GM08714 (cell line): ENCODE results near the gene CFAP92.

Experiments
- H3K4me3 ChIP-seq: fragments of 200-500 bp; sonication (Bioruptor generic); 2 replicates; pipeline ENCODE4 v1.5.1; 2014; ENCODE audit warnings: mild to moderate bottlenecking, low read length, inconsistent platforms
- ZNF274 ChIP-seq: IDR thresholded peaks from 2 replicates; pipeline ENCODE4 v1.6.1; 2012; ENCODE audit warnings: mild to moderate bottlenecking, low read depth, low read length

Gene CFAP92

DNA sequence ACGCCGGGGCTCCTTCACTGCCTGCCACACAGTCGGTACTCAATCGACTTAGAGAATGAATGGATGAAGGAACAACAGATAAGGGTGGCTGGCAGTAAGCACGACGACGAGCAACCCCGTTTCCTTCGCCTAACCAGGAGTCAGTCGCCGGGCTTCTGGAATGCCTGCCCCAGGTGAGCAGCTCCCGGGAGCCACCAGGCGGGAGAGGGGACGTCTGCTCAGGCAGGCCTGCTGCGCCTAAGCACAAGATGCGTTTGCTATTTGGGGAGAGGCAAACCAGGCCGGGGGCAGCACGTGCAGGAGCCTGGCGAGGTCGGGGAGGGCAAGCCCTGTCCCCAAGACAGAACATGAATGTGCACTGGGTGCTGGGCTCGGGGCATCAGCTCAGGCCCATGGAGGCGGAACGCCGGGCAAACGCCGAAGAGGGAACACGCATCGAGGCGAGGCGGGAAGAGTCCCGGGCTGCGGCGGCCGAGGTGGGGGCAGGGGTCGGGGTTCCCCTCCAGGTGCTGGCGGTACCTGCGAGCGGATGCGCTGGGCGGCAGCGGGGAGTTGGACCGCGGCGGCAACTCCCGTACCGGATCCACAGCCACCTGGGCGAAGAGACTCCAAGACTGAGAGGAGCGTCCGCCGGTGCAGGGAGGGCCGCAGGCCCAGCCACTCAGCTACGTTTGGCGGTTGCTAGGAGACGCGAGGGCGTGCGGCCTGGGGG lies at the start of gene CFAP92:
CFAP92 (minus strand) TSS at position 616 of the 712 bp plus-strand sequence. CDS start 772 bp downstream, outside the sequence.
- no peak within 1 kb of the TSS; the same call in 1 of the 2 replicates for H3K4me3 ChIP-seq

DNA sequence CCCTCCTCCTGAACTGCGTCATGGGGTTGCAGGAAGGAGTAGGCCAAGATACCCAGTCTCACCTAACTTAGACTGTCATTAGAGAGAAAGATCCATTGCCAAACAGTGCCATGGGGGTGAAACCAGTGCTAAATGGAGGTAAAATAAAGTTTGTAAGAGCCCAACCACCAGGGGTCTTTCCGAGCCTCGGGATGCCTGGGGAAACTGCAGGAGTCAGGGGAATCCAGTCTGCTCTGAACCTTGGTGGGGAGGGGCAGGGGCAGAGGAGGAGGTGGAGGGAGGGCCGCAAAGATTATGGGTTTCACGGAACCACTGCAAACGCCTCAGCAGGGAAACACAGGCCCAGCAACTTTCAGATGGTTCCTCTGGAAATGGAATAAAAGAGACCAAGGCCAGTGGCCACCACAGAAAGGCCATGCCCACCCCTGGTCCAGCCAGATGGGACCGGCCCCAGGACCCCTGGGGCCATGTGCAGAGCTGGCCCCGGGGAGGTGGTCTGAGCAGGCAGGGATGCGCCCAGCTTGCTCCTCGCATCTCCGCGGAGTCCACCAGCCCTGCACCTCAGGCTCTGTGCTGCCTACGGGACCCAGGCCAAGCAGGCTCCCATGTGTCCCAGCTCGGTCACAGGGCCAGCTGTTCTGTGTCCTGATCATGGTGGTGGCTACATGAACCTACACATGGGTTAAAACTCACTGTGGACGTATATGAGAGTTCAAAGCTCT lies 46.9 kb upstream of the CFAP92 start:
- TF ChIP-seq ZNF274 = no peak
- no peak overlapping the region for H3K4me3 ChIP-seq

More for the DNA sequence above, at the start of gene CFAP92:
- no peak for TF ChIP-seq ZNF274

DNA sequence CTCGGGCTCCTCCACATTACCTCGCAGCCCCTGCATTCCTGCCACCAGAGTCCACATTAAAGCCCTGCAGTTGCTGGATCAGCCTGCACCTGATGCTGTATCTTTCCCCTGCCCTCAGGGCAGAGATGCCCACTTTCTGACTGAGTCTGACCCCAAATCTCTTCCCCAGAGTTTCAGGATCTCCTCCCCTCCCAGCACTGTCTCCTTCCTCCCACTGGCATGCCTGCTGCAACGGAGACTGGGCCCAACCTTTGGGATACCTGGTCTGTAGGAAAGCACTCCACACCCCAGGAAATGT lies 46.1 kb upstream of the CFAP92 start:
- no peak overlapping the region for H3K4me3 ChIP-seq
- no peak for TF ChIP-seq ZNF274

DNA sequence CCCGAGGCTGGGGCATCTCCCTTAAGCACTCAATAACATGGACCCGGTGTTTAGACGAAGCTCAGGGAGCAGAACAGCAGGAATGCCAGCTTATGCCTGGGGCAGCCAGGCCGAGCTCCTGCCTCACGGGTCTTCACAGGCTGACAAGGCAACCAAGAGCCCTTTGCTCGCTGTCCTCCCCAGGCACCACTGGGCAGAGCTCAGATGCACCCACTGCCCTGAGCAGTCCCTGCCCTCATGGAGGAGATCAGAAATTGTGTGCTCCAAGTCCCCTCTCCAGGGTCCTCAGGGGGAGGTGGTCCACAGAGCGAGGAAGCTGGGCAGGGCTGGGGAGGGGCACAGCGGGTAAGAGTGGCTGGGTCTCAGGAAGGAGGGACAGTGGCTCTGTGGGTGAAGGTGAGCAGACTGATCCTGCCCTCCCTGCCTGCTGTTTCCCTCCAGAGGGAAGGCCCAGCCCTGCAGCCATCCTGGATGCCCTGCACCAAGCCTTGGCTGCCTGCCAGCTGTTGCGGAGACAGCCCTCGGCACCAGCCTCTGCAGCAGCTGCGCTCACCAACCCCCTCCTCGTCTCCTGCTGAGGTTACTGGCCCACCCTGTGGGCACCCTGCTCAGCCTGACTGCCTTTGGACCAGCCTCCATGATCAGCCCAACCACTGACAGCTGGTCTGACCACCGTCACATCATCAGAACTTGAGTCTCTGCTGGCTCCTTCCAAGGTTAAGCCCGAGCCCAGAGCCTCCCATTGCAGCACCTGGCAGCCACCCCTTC lies 45.6 kb upstream of the CFAP92 start:
- H3K4me3 ChIP-seq = no peak overlapping the region
- no peak for TF ChIP-seq ZNF274

- TF ChIP-seq ZNF274 = no peak
These were observed 44.4 kb upstream of the CFAP92 start for GRCh38 chr3:129038121-129038855.

DNA sequence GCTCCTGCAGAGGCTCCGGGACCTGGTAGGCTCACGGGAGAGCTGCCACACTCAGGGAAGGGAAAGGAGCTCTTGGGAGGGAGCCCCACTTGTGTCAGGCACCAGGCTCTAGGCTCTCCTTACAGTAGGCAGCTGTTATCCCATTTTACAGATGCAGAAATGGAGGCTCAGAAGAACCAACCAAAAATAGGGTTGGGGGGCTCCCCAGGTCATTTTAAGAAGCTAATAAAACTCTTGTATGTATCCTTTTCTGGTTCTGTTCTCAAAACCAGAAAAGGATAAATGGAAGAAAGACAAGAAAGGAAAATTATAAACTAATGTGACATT lies 43.2 kb upstream of the CFAP92 start:
- no peak for TF ChIP-seq ZNF274
- H3K4me3 ChIP-seq = no peak overlapping the region

More at GRCh38 chr3:129038121-129038855, 44.4 kb upstream of the CFAP92 start:
- no peak overlapping the region for H3K4me3 ChIP-seq

DNA sequence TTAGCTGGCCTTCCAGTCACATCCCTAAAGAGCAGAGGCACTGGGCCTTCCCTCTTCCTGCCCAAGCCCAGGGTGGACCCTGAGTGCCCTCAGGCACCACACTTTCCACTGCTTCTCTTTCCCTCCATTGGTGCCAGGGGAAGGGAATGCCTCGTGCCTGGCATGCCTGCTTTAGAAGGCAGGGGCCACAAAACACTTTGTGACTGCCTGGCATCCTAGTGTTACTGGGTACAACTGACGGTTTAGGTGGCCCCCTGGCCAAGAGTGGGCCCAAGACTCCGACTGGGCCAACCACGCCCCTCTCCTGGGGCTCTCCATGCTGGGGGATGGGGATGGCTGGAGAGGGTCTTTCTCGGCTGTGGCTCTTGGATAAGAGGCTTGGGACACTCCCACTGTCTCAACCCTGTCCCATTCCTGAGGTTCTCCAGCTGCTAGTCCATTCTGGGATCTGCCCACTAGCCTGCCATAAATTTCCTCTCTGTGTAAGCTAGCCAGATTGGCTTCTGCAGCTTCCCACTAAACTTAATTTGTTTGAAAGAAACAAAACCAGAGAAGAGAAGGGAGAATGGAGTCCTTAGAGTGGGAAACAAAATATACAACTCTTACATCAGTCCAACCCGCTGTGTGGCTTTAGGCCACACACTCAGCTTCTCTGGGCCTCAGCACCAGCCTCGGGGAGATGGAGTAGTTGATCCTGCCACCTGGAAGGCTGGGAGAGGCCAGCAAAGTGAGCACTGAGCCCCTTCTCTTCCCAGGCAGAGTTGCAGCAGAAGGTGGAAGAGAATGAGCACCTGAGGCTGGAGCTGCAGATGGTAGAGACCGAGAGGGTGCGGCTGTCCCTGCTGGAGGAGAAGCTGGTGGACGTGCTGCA lies 42.6 kb upstream of the CFAP92 start:
- no peak for TF ChIP-seq ZNF274
- no peak overlapping the region for H3K4me3 ChIP-seq

DNA sequence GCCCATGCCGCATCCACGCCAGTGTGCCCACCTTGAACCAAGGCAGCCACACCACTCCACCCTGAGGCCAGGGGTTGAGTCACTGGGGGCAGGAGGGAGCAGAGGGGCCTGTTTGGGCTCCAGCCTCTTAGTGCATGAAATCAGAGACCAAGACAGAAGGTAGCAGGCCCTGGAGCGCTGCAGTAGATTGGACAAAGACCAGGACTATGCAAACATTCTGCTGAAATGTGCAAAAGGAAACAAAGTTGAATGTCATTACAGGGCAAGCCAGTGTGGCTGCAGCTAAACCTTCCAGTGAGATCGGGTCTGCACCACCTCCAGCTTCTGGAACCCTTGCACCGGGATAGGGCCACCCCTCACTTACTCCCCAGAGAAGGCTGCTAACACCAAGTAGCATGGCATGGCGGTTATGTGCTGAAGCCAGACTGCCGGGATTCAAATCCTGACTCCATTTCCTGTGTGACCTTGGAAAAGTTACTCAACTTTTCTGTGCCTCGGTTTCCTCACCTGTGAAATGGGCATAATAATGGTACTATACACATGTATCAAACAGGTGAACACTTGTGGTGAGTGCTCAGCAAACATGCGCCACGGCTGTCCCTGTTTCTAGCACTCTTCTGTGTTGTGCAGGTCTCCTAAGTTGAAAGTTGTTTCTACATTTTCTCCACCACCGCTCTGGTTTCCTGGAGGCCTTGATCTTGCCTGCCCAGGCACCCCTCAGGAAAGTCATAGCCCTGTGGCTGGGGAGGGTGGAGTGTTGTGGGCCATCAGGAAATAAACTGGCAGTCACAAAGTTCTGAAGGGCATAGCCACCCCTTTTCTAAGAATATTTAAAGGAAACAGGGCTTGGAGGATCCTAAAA lies 41.7 kb upstream of the CFAP92 start:
- H3K4me3 ChIP-seq = no peak overlapping the region

GRCh38 chr3:129034642-129035041 lies 40.8 kb upstream of the CFAP92 start:
- H3K4me3 ChIP-seq = no peak overlapping the region
- TF ChIP-seq ZNF274 = no peak

More for the DNA sequence above, 41.7 kb upstream of the CFAP92 start:
- TF ChIP-seq ZNF274 = no peak

GRCh38 chr3:129033633-129034321 lies 39.9 kb upstream of the CFAP92 start:
- TF ChIP-seq ZNF274 = no peak

GRCh38 chr3:129033151-129033550 lies 39.3 kb upstream of the CFAP92 start:
- no peak overlapping the region for H3K4me3 ChIP-seq
- TF ChIP-seq ZNF274 = no peak

More at GRCh38 chr3:129033633-129034321, 39.9 kb upstream of the CFAP92 start:
- no peak overlapping the region for H3K4me3 ChIP-seq

GRCh38 chr3:129032716-129033115 lies 38.8 kb upstream of the CFAP92 start:
- no peak overlapping the region for H3K4me3 ChIP-seq
- no peak for TF ChIP-seq ZNF274
